Right atrium auricular region (tissue), 2 donors: ENCODE data around the gene TRAPPC3. TPM values are rescaled to one million over a fixed set of nuclear protein-coding genes. Genes with fewer than 3 reads are reported as not detected.

ENCODE experiments used
- DNase-seq: peaks from one replicate; pipeline ENCODE4 v3.0.0-alpha.2; 2019; ENCODE audit warnings: low spot score
- H3K27ac ChIP-seq, 2 donors: fragments of 200-600 bp; sonication (generic); 1 replicate in 1 of 2; 2 replicates in 1 of 2; pipeline ENCODE4 v1.5.1; 2016 to 2019
- H3K27me3 ChIP-seq, 2 donors: fragments of 200-600 bp; sonication (generic); one replicate each; pipeline versions ENCODE4 v1.5.1 to v1.6.0; 2017 to 2019
- H3K36me3 ChIP-seq: fragments of 200-600 bp; sonication (generic); one replicate; pipeline ENCODE4 v1.5.1; 2016
- H3K4me1 ChIP-seq, 2 donors: fragments of 200-600 bp; sonication (generic); one replicate each; pipeline versions ENCODE4 v1.5.1 to v1.6.0; 2017 to 2019
- H3K4me3 ChIP-seq, 2 donors: fragments of 200-600 bp; sonication (generic); 1 replicate in 1 of 2; 2 replicates in 1 of 2; pipeline ENCODE4 v1.5.1; 2017 to 2019; ENCODE audit warnings: mild to moderate bottlenecking in 1 of 2, moderate library complexity in 1 of 2
- H3K9me3 ChIP-seq, 2 donors: fragments of 200-600 bp; sonication (generic); one replicate each; pipeline ENCODE4 v1.5.1; 2019
- CTCF ChIP-seq, 2 donors: fragments of 200-600 bp; sonication (generic); IDR thresholded peaks; one replicate each; pipeline ENCODE4 v1.5.1; 2019; ENCODE audit warnings: antibody characterized with exemption in 2 of 2
- total RNA-seq, 2 donors: library from RNA; depleted of rRNA; stranded (reverse); fragments of >200 nt; gene quantifications; one replicate each; pipeline ENCODE4 v1.1.0, GENCODE V29; 2016

TRAPPC3 gene
- total RNA-seq, 2 donors from 2014 or later, result 62.0 to 81.6 TPM

- peaks cover 0 to 96% of the 10 kb centered on the region in 2 donors for H3K4me1 ChIP-seq
- peak overlapping the region; percentile 98 to 100 for H3K27ac ChIP-seq
- TF ChIP-seq CTCF (IDR thresholded peaks at IDR 0.05), result no peak
- no peaks in the 10 kb centered on the region for H3K27me3 ChIP-seq
- no peaks in the 10 kb centered on the region for H3K9me3 ChIP-seq
- H3K36me3 ChIP-seq, result no peaks in the 10 kb centered on the region
- DNase-seq, result no peak
- H3K4me3 ChIP-seq, result no peak overlapping the region
Measured at GRCh38 chr1:36163426-36163825, 14.1 kb upstream of the TRAPPC3 start.

GRCh38 chr1:36162680-36163239 is 13.5 kb upstream of the TRAPPC3 start:
- no peak for DNase-seq
- H3K9me3 ChIP-seq, result no peaks in the 10 kb centered on the region
- H3K4me3 ChIP-seq, result no peak overlapping the region
- H3K36me3 ChIP-seq, result no peaks in the 10 kb centered on the region
- no peak for TF ChIP-seq CTCF (IDR thresholded peaks at IDR 0.05)
- peak overlapping the region; percentile 98 to 100 for H3K27ac ChIP-seq
- H3K4me1 ChIP-seq, result peaks cover 0 to 96% of the 10 kb centered on the region in 2 donors
- no peaks in the 10 kb centered on the region for H3K27me3 ChIP-seq

DNA sequence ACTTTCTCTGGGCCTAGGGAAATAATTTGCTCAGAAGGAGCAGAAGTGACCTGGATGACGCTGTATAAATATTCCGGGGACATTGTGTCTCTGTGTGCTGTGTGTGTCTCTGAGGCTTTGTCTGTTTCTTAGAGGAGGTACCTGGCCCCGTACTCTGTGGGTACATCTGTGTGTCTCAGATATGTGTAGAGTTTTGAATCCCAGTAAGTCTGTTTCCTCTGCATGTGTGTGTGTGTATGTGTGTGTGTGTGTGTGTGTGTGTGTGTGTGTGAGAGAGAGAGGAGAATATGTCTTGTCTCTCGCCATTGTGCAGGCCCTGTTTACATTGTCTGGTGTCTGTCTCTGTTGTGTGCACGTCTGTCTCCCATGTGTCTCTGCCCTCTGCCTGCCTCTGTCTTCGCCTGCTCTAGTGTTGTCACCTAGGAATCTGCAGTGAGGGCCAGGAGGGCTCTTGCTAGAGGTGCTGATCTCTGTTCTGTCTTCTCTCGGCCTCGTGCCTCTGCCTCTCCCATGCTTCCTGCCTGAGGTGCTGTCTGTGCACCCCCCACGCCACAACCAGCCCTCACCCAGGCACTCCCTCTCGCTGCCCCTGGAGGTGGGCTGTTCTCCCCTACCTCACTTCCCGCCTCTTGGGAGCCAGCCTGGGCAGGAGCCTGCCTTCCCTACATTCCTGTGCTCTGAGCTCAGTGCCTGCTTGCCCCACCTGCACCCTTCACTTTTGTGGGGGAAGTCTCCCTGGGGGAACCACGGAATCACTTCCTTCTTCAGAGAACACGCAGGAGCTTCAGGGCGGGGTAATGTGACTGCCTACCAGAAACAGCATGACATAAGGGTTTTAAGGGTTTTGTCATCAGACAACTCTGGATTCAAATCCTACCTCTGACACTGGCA is 12.6 kb upstream of the TRAPPC3 start:
- peak overlapping the region; percentile 28 to 46 for H3K4me3 ChIP-seq
- no peak for TF ChIP-seq CTCF (IDR thresholded peaks at IDR 0.05)
- H3K36me3 ChIP-seq, result no peaks in the 10 kb centered on the region
- peaks cover 0 to 92% of the 10 kb centered on the region in 2 donors for H3K4me1 ChIP-seq
- H3K9me3 ChIP-seq, result no peaks in the 10 kb centered on the region
- no peaks in the 10 kb centered on the region for H3K27me3 ChIP-seq
- peak overlapping the region; percentile 98 to 100 for H3K27ac ChIP-seq
- no peak for DNase-seq

GRCh38 chr1:36160949-36161485 is 11.7 kb upstream of the TRAPPC3 start:
- H3K36me3 ChIP-seq, result no peaks in the 10 kb centered on the region
- H3K4me3 ChIP-seq, result peak overlapping the region; percentile 28 to 46
- peaks cover 0 to 83% of the 10 kb centered on the region in 2 donors for H3K4me1 ChIP-seq
- peak; percentile 79 for DNase-seq
- H3K9me3 ChIP-seq, result no peaks in the 10 kb centered on the region
- peak in 1 of 2 donors; percentile 64 for TF ChIP-seq CTCF (IDR thresholded peaks at IDR 0.05)
- no peaks in the 10 kb centered on the region for H3K27me3 ChIP-seq
- peak overlapping the region; percentile 98 to 100 for H3K27ac ChIP-seq

DNA sequence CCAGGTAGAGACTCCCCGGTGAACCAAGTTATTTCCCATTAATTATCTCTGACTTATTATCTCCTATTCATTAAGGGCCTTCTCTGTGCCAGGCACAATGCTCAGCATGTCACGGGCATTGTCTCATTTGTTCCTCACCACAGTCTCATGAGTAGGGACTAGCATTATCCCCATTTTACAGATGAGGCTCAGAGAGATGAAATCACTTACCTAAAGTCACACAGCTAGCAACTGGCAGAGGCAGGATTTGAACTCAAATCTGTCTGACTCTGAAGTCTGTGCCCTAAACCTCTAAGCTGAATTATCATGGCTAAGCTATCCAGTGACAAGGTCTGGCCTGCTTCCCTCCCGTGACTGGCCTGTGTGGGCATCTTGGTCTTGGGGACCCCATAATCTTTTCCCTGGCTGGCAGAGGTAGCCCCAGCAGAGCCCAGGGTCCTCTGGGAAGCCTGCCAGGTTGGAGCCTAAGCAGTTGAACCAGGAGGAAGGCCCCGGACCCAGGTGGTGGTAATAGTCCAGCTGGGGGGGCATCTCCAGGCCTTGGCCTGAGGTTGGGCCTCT is 11.2 kb upstream of the TRAPPC3 start:
- H3K4me1 ChIP-seq, result peaks cover 0 to 78% of the 10 kb centered on the region in 2 donors

More for the DNA sequence above, 11.2 kb upstream of the TRAPPC3 start:
- no peak for DNase-seq
- Histone ChIP-seq H3K4me3 (peak overlapping the region; percentile 28 to 46), H3K9me3 (no peaks in the 10 kb centered on the region), H3K27me3 (no peaks in the 10 kb centered on the region), H3K36me3 (no peaks in the 10 kb centered on the region), H3K27ac (peak overlapping the region; percentile 98 to 100)
- no peak for TF ChIP-seq CTCF (IDR thresholded peaks at IDR 0.05)
